Tongue (tissue), 2 donors: ENCODE measurements around the gene RABL6. TPM values are rescaled to one million over a fixed set of nuclear protein-coding genes. Genes with fewer than 3 reads are reported as not detected.
"Not testable (repeated sequence)": the region's sequence is repeated elsewhere in the genome, so short reads cannot be mapped to it uniquely, and the experiment has no call there.

ENCODE experiments used
- DNase-seq: peaks from one replicate; pipeline ENCODE4 v3.0.0-alpha.2; 2015
- total RNA-seq: library from RNA; depleted of rRNA; stranded (reverse); fragments of >200 nt; gene quantifications from one replicate; pipeline ENCODE4 v1.2.3, GENCODE V29; 2014

The RABL6 gene
- total RNA-seq = 55.0 TPM

DNA sequence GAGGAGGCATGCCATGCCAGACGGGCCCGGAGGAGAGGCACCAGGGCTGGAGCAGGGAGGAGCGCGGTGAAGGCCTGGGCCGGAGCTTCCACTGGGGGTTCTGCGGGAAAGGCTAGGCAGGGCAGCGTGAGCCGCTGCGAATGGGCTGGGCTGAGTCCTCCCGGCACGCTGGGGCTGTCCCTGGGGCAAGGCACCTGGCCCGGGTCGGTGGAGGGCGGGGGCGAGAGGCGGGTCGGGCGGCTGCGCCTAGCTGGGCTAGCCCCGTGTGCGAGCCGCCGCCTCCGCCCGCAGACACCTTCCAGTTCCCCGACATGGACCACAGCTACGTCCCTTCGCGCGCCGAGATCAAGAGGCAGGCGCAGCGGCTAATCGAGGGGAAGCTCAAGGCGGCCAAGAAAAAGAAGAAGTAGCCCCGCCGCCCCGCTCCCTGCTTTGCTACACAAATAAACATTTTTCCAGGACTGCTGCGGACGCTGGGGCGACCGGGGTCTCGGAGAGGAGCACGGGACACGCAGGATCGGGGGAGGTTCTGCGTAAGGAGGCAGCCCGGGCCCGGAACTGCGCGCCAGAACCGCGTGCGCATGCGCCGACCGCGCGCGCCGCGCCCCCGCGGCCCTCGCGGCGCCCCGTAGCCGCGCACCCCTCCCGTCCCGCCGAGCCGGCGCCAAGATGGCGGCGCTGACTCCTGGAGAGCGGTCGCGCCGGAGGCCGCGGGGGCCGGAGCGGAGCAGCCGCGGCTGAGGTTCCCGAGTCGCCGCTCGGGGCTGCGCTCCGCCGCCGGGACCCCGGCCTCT lies at the start of gene RABL6:
Gene RABL6, plus strand, starts transcription at position 668 of the 794 bp plus-strand sequence. CDS start 249 bp downstream, outside the sequence.
- DNase-seq = peak; percentile 90

- DNase-seq = no peak
Observed at GRCh38 chr9:136759001-136759400, 48.7 kb upstream of the RABL6 start.

- DNase-seq = no peak
Observed at GRCh38 chr9:136759436-136760325, 48.1 kb upstream of the RABL6 start.

GRCh38 chr9:136760424-136760823 lies 47.3 kb upstream of the RABL6 start:
- DNase-seq = no peak

DNA sequence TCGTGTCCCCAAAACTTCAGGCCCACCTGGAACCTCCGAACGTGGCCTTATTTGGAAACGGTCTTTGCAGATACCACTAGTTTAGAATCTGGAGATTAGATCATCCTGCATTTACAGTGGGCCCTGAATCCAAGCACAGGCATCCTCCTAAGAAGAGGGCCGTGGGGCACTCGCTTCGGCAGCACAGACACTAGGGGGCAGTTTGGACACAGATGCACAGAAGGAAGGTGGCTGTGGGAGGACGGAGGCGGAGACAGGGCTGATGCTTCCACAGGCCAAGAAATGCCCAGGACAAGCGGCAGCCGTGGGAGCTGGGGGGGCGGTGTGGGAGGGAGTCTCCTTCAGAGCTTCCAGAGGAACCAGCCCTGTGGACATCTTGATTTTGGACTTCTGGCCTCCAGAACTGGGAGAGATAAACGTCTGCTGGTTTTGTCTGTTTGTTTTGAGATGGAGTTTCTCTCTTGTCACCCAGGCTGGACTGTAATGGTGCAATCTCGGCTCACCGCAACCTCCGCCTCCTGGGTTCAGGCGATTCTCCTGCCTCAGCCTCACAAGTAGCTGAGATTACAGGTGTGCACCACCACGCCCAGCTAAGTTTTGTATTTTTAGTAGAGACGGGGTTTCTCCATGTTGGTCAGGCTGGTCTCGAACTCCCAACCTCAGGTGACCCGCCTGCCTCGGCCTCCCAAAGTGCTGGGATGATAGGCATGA lies 46.8 kb upstream of the RABL6 start:
- DNase-seq = peak; percentile 66

GRCh38 chr9:136761545-136761981 lies 46.2 kb upstream of the RABL6 start:
- DNase-seq = no peak

GRCh38 chr9:136762221-136762691 lies 45.5 kb upstream of the RABL6 start:
- no peak for DNase-seq

GRCh38 chr9:136762915-136763648 lies 44.7 kb upstream of the RABL6 start:
- peak; percentile 50 for DNase-seq

DNA sequence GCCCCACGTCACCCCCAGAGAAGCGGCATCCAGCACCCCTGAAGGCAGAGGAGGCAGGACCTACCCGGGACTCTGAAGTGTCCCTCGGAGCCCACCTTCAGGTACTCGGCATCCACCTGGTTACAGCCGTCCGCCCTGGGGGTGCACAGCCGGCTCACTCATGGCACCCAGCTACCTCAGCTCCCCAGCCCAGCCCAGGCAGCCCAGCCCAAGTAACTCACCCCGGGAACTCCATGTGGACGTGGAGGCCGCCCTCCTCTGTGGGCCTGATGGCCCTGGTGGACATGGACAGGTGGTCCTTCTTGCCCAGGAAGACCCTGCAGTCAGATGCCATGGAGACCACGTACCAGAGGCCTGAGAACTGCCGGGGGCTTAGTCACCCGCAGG lies 44.1 kb upstream of the RABL6 start:
- DNase-seq = no peak

DNA sequence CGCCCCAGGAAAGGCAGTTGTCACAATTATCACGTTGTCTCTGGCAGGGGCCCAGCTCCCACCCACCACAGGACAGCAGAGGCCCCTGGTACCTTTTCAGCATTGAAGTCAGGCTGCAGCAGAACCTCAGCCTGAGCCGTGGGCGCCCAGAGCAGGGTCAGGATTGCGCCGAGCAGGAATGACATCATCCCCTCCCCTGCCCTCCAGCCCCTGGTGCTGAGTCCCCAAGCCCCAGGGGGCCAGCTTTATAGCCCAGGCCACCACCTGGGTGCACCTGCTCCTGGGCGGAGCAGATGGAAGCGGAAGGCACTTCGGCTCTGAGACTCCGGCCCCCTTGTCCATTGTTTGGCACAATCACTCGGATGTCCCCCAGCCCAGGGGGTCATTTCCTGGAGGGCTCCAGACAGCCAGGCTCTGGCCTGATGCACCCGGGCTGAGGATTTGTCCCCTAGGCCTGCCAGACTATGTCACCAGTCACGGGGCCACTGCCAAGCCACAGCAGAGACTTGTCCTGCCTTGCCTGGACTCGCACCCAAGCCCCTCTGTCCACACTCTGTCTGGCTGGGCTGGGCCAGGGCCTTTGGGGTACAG lies 43.4 kb upstream of the RABL6 start, which contains the start of gene LCN15:
Gene LCN15, minus strand, starts transcription at position 218 of the 591 bp plus-strand sequence. Its CDS starts 30 bp downstream, at position 188.
- DNase-seq = no peak

DNA sequence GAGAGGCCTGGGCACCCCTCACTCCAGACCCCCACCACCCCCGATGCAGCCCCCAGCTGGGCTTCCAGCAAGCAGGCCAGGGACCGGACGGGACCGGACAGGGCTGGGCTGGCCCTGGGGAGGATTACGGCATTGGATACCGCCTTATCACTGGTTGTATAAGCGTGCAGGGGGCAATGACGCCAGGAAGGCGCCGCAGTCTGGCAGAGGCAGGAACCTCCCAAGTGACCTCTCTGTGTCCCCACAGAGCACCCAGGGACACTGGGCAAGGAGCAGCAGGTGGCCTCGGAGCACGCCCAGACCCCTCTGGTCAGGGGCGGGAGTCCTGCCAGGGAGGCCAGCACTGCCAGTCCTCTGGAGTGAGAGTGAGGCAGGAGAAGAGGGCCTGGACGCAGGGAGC lies 42.7 kb upstream of the RABL6 start:
- DNase-seq = no peak

GRCh38 chr9:136765745-136766409 lies 41.9 kb upstream of the RABL6 start:
- DNase-seq = not testable (repeated sequence)

DNA sequence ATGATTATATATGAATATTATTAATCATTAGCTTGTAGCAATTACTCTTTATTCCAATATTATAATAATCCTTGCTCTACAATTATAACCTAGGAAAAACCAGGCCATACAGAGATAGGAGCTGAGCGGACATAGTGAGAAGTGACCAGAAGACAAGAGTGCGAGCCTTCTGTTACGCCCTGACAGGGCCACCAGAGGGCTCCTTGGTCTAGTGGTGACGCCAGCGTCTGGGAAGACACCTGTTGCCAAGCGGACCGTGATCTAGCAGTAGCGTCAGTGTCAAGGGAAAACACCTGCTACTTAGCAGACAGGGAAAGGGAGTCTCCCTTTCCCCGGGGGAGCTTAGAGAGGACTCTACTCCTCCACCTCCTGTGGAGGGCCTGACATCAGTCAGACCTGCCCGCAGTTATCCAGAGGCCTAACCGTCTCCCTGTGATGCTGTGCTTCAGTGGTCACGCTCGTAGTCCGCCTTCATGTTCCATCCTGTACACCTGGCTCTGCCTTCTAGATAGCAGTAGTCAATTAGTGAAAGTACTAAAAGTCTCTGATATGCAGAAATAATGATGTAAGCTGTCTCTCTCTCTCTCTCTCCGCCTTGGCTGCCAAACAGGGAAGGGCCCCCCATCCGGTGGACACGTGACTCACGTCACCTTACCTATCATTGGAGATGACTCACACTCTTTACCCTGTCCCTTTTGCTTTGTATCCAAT lies 41.2 kb upstream of the RABL6 start:
- DNase-seq = peak; percentile 74

DNA sequence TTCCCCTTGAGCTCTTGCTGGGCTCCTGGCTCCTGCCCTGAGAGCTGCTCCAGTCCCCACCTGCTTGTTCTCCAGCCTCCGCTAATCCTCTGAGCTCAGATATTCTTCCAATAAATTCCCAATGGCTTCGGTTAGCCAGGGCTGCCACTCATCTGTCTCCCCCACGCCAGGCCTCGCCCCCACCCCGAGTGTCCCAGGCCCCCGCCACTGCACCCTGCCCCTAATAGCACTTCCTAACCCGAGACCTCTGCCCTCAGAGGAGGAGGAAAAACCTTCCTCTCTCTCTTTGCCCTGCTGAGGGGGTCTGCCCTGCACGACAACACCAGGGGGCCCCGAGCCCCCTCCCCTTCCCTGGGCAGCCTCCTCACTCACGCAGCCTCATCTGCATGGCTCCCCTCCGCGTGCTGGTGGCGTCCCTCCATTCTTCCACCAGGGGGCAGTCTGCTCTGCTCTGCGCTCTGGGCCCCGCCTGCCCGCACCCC lies 38.0 kb upstream of the RABL6 start:
- DNase-seq = peak; percentile 30

DNA sequence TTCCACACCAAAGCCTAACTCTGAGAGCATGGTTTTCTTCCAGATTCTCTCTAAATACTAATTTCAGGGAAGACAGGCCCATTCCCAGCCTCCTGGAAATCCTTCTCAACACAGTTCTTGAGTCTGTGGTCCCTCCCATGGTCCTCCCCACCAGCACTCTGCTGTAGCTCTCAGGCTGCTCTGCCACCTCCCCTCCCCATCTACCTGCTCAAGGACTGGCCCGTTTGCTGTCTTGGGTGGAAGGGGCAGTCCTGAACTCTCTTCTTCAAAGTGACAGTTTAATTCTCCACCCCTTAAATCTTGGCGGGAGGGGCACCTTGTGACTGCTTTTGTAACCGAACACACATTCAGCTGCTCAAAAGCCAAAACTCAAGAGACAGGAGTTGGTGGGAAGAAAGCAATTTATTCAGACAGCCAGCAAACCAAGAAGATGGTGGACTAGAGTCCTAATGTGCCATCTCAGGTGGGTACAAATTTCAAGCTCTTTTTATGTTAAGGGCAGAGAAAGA lies 35.8 kb upstream of the RABL6 start:
- DNase-seq = no peak

- no peak for DNase-seq
Observed at GRCh38 chr9:136773386-136774044, 34.2 kb upstream of the RABL6 start.

DNA sequence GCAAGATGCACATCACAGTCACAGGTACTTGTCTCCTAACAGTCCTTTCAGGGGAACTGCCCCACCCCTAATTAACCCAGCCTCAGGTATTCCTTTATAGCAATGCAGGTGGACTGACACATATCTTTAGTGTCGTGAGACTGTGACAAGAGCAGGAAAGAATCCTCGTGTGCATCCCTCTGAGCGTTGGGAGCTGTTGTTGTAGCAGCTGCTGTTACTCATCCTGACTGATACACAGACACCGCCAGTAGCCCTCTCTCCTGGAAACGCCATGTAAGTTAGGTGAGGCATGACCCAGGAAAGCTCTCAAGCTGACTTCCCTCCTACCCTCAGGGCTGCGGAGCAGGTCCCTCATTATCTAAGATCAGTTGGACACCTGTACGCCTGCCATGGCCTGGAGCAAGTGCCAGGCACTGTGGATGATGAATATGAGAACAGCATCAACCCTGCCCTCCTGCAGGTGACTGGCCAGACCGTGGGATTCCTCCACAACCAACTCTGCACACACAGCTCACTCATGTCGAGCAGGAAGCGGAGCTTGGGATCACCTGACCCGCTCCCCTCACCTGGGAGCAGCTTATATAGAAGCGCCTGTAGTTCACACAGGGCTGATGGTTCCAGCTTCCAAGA lies 33.2 kb upstream of the RABL6 start:
- DNase-seq = no peak

- DNase-seq = no peak
Observed at GRCh38 chr9:136775191-136775590, 32.6 kb upstream of the RABL6 start.
